K562 (cell line): ENCODE data around the gene PLEKHF1. TPM values are rescaled to one million over a fixed set of nuclear protein-coding genes. Genes with fewer than 3 reads are reported as not detected.

ENCODE experiments used
- CGGBP1 ChIP-seq: fragments of 250-450 bp; sonication (Bioruptor Pico); IDR thresholded peaks from 2 replicates; pipeline ENCODE4 v1.9.0; 2021; ENCODE audit warnings: mild to moderate bottlenecking
- CHCHD3 ChIP-seq: fragments of 250-450 bp; sonication (Bioruptor Pico); IDR thresholded peaks from 2 replicates; pipeline ENCODE4 v2.1.2; 2022; ENCODE audit warnings: mild to moderate bottlenecking
- ELF2 ChIP-seq: fragments of 250-450 bp; sonication (Bioruptor Pico); IDR thresholded peaks from 2 replicates; pipeline ENCODE4 v1.5.0; 2021; ENCODE audit warnings: mild to moderate bottlenecking
- EZH2 ChIP-seq: IDR thresholded peaks from 2 replicates; pipeline ENCODE4 v1.6.1; 2012; ENCODE audit warnings: low read depth, mild to moderate bottlenecking, inconsistent platforms, low read length, borderline replicate concordance
- GATAD2A ChIP-seq: fragments of 450-650 bp; IDR thresholded peaks from 2 replicates; pipeline ENCODE4 v1.6.1; 2017
- HBP1 ChIP-seq: fragments of 450-650 bp; formaldehyde crosslinking; IDR thresholded peaks from 2 replicates; pipeline ENCODE4 v1.4.0; 2022; ENCODE audit warnings: missing genetic modification characterization
- HIVEP1 ChIP-seq: fragments of 250-450 bp; sonication (Bioruptor Pico); IDR thresholded peaks from 2 replicates; pipeline ENCODE4 v1.4.0; 2020; ENCODE audit warnings: mild to moderate bottlenecking
- JUND ChIP-seq, 2 experiments: IDR thresholded peaks; 2 replicates in 1 of 2; 3 replicates in 1 of 2; pipeline ENCODE4 v1.6.1; 2011; ENCODE audit warnings: borderline replicate concordance in 2 of 2, low read depth in 2 of 2, low read length in 2 of 2, improper control_type of control experiment in 1 of 2, missing biosample characterization in 1 of 2, missing genetic modification characterization in 1 of 2, missing genetic modification reagents in 1 of 2
- KAT7 ChIP-seq: sonication (generic); formaldehyde crosslinking; IDR thresholded peaks from 2 replicates; pipeline ENCODE4 v1.8.0; 2022; ENCODE audit warnings: missing genetic modification reagents, mild to moderate bottlenecking, borderline replicate concordance
- MAX ChIP-seq: sonication (generic); formaldehyde crosslinking; IDR thresholded peaks from 2 replicates; pipeline ENCODE4 v1.9.0; 2022; ENCODE audit warnings: mild to moderate bottlenecking, missing genetic modification reagents
- MXI1 ChIP-seq: IDR thresholded peaks from 2 replicates; pipeline ENCODE4 v1.6.1; 2011; ENCODE audit warnings: low read depth, mild to moderate bottlenecking, improper control_type of control experiment, low read length
- OTX1 ChIP-seq: fragments of 450-650 bp; formaldehyde crosslinking; IDR thresholded peaks from 2 replicates; pipeline ENCODE4 v1.4.0; 2022; ENCODE audit warnings: mild to moderate bottlenecking
- RFX1 ChIP-seq: fragments of 450-650 bp; IDR thresholded peaks from 2 replicates; pipeline ENCODE4 v1.6.1; 2016; ENCODE audit warnings: mild to moderate bottlenecking, moderate library complexity
- RNF2 ChIP-seq: sonication (generic); IDR thresholded peaks from 2 replicates; pipeline ENCODE4 v1.6.1; 2016
- SAP30 ChIP-seq: fragments of 200-600 bp; sonication (generic); IDR thresholded peaks from 2 replicates; pipeline ENCODE4 v1.6.1; 2012; ENCODE audit warnings: borderline replicate concordance, low read depth, mild to moderate bottlenecking, moderate library complexity, low read length, control low read depth, inconsistent platforms; ENCODE audit not compliant: insufficient read depth, poor library complexity, severe bottlenecking
- SIN3B ChIP-seq: fragments of 450-650 bp; IDR thresholded peaks from 2 replicates; pipeline ENCODE4 v1.6.1; 2017; ENCODE audit warnings: low read depth, mild to moderate bottlenecking, moderate library complexity
- SIRT6 ChIP-seq: IDR thresholded peaks from one replicate; pipeline ENCODE4 v1.6.1; 2012; ENCODE audit warnings: low read depth, mild to moderate bottlenecking, control low read depth, inconsistent platforms, low read length, moderate library complexity
- TRIM25 ChIP-seq: fragments of 450-650 bp; IDR thresholded peaks from 2 replicates; pipeline ENCODE4 v1.7.0; 2016; ENCODE audit warnings: borderline replicate concordance
- USF2 ChIP-seq: sonication (generic); formaldehyde crosslinking; IDR thresholded peaks from 2 replicates; pipeline ENCODE4 v1.5.0; 2020; ENCODE audit warnings: missing genetic modification reagents
- ZBTB12 ChIP-seq: fragments of 250-450 bp; sonication (Bioruptor Pico); IDR thresholded peaks from 2 replicates; pipeline ENCODE4 v1.4.0; 2020
- ZEB2 ChIP-seq: fragments of 450-650 bp; IDR thresholded peaks from 2 replicates; pipeline ENCODE4 v1.6.1; 2016
- ZNF316 ChIP-seq: fragments of 450-650 bp; IDR thresholded peaks from 2 replicates; pipeline ENCODE4 v1.6.1; 2016
- ZNF324 ChIP-seq: fragments of 250-450 bp; sonication (Bioruptor Pico); IDR thresholded peaks from 2 replicates; pipeline ENCODE4 v1.4.0; 2020; ENCODE audit warnings: mild to moderate bottlenecking
- polyA plus RNA-seq, 8 experiments: library from polyadenylated mRNA; depleted of rRNA in 4 of 8; stranded (reverse) in 5 of 8; unstranded in 3 of 8; fragments of >200 nt; fragmentation: Nextera tagmentation in 2 of 8; fragmentation: Illumina TruSeq in 1 of 8; extraction: Ambion mirVana in 2 of 8; extraction: Trizol in 1 of 8; gene quantifications; 2 replicates each; pipeline versions ENCODE4 v1.2.1 to v1.2.3, GENCODE V29; 2011 to 2014; ENCODE audit warnings: inconsistent platforms in 1 of 8, missing spikeins in 1 of 8
- total RNA-seq, 7 experiments: library from RNA; depleted of rRNA in 6 of 7; stranded (reverse); fragments of >200 nt in 6 of 7; fragmentation: Illumina TruSeq in 2 of 7; extraction: Trizol in 2 of 7; gene quantifications; 2 replicates each; pipeline versions ENCODE4 v1.2.1 to v1.2.3, GENCODE V29; 2011 to 2021; ENCODE audit warnings: low replicate concordance in 1 of 7

PLEKHF1 gene
- total and polyA plus RNA-seq, 9 of the 15 experiments (the other 6 are each of a cell fraction or from before 2014, with no cell fraction given), result 0.07 to 13.4 (median 3.9) TPM; not detected in 1

GRCh38 chr19:29687897-29688728 is 22.9 kb downstream of the PLEKHF1 start (continued):
- TF ChIP-seq CHCHD3 (CRISPR knock-in tag), result no peak
- no peak for TF ChIP-seq MXI1
- TF ChIP-seq ZBTB12, result no peak
- TF ChIP-seq USF2 (CRISPR knock-in tag), result no peak
- no peak for TF ChIP-seq HIVEP1
- TF ChIP-seq EZH2, result no peak
- no peak for TF ChIP-seq RNF2
- TF ChIP-seq TRIM25, result no peak
- no peak for TF ChIP-seq RFX1
- TF ChIP-seq MAX (CRISPR knock-in tag), result no peak
- TF ChIP-seq ZNF324 (CRISPR knock-in tag), result no peak
- no peak for TF ChIP-seq SAP30
- no peak for TF ChIP-seq OTX1 (CRISPR knock-in tag)
- peak; percentile 100 for TF ChIP-seq ZNF316
- no peak for TF ChIP-seq ZEB2
- no peak for TF ChIP-seq SIN3B
- TF ChIP-seq SIRT6, result no peak
- TF ChIP-seq CGGBP1 (CRISPR knock-in tag), result no peak
- no peak for TF ChIP-seq GATAD2A
- TF ChIP-seq ELF2 (CRISPR knock-in tag), result peak; percentile 67; the same call in 1 of the 2 replicates
- TF ChIP-seq HBP1, result no peak
- no peak for TF ChIP-seq KAT7 (CRISPR knock-in tag)
- peak; percentile 78 for TF ChIP-seq JUND (IDR thresholded peaks at IDR 0.05; ENCODE audit: borderline replicate concordance, low read depth, low read length)
- peak; percentile 87; the same call in 2 of the 3 replicates for TF ChIP-seq JUND (tag; IDR thresholded peaks at IDR 0.05; ENCODE audit: borderline replicate concordance, low read depth, low read length)
